ENCODE measurements around the gene RPL31.

Gene RPL31

DNA sequence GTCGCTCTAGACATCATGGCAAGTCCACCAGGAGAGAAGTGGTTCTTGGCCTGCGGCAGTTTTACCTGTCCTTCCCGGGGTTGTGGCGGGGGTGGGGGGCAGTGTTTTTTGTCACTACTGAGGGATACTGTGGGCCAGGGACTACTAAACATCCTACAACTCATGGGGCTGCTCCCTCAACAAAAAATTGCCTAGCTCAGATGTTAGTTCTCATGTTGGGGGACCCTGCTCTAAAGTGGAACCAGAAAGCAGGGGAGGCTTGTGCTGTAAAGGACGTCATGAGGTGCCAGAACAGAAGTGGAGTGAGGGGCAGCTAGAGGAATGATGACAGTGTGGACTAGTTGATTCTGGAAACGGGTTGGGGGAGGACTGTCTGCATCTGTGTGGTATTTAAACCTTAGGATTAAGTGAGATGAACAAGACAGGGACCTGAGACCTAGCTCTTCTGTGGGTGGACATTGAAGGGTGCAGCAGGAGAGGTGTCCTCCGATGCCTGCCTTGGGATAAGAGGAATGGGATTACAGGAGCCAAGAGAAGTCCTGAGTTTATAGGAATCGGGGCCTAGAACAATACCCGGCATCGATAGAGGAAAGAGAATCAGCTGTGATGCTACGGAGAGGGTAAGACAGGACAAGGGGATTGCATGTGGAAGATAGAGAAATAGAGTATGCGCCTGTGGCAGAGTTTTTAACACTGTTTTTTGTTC is 2.7 kb downstream of the RPL31 start:
- H3K27ac ChIP-seq = peak overlapping the region; percentile 98
- TF ChIP-seq CTCF (conservative IDR thresholded peaks at IDR 0.05) (no peak), ZFX (IDR thresholded peaks at IDR 0.05) (no peak)

- TF ChIP-seq ZFX (IDR thresholded peaks at IDR 0.05) (no peak), CTCF (conservative IDR thresholded peaks at IDR 0.05) (no peak)
- H3K27ac ChIP-seq = no peak overlapping the region
These were observed 4.1 kb downstream of the RPL31 start for GRCh38 chr2:101006065-101006715.

DNA sequence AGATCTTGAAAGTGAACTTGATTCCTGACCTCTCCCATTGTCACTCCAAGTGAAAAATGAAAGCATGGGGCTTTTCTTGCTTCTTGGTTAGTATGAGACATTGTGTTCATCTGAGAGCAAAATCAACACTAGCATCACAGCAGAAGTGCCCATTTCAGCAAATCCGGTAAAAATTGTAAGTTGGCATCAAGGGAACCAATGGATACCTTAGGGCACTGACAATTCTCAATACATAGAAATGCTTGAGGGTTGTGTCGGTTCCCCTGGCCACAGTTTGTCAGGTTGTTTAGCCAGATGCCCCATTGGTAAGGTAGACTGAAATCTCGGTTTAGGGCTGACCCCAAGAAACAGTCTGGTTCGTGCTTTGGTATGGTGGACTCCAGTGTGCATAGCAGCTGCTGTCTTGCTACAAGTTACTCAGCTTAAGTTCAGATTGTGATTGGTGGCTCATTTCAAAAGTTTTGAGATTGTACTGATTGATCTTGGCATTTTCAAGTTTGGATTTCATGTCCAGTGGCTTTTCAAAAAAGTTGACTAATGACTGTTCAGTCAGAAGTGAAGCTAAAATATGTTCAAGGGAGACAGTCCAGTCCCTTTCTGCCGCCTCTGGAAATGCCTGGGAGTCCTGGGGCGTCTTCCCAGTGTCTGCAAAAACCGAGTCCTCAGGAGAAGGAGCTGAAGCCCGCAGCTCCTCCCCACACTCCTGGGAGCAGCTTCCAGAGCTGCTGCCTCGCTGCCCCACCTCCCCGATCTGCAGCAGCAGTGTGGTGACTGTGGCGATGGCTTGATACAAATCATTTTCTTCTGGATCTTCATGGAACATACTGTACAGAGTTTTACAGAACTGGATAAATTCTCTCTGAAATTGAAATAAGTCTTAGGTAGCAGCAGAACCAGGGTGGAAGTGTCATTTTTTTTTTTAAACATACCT is 5.6 kb downstream of the RPL31 start:
- no peak for TF ChIP-seq ZFX (IDR thresholded peaks at IDR 0.05)
- no peak for TF ChIP-seq CTCF (conservative IDR thresholded peaks at IDR 0.05)
- H3K27ac ChIP-seq = no peak overlapping the region

DNA sequence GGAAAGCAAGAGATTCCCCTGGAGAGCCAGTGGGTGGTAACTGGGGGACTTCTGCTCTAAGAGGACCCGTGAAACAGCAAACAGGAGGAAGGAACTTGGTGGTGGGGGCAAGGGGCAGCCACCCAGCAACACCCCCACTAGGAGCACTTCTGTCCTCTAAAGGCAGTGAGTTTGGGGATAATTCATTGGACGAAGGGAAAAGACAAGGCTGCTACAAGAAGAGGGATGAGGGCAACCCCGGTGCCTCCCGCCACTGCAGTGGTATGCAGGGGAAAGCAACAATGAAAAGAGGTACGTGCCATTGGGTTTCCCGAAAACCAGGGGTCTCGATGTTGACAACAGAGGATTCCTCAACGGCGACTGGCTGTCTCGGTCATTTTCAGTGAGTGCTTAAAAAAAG is 9.1 kb downstream of the RPL31 start:
- TF ChIP-seq ZFX (IDR thresholded peaks at IDR 0.05) (no peak), CTCF (conservative IDR thresholded peaks at IDR 0.05) (no peak)
- no peak overlapping the region for H3K27ac ChIP-seq

DNA sequence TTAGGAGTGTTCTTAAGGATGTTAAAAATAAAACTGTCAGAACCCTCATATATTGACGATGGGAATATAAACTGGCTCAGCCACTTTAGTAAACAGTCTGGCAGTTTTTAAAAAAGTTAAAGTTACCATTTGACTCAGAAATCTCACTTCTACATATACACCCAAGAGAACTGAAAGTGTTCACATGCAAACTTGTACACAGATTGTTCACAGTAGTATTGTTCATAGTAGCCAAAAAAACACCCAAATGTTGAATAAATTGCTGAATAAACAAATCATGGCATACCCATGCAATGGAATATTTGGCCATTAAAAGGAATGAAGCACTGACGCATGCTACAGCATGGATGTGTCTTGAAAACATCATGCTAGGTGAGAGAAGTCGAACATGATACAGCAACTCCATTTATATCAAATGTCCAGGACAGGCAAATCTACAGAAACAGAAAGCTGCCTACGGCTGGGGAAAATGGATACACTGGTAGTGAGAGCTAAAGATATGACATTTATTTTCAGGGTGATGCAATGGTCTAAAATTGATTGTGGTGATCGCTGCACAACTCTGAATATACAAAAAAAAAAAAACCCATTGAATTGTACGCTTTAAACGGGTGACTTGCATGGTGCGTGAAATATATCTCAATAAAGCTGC is 10.1 kb downstream of the RPL31 start:
- TF ChIP-seq ZFX (IDR thresholded peaks at IDR 0.05) = no peak
- no peak for TF ChIP-seq CTCF (conservative IDR thresholded peaks at IDR 0.05)
- no peak overlapping the region for H3K27ac ChIP-seq

- H3K27ac ChIP-seq = no peak overlapping the region
- TF ChIP-seq ZFX (IDR thresholded peaks at IDR 0.05) (no peak), CTCF (conservative IDR thresholded peaks at IDR 0.05) (peak; percentile 80)
These were observed 10.7 kb downstream of the RPL31 start for GRCh38 chr2:101012706-101013181.

Measured in C4-2B (cell line).